ENCODE data around the gene ERCC1.
"Not testable (repeated sequence)": the region's sequence is repeated elsewhere in the genome, so short reads cannot be mapped to it uniquely, and the experiment has no call there.

The ERCC1 gene

DNA sequence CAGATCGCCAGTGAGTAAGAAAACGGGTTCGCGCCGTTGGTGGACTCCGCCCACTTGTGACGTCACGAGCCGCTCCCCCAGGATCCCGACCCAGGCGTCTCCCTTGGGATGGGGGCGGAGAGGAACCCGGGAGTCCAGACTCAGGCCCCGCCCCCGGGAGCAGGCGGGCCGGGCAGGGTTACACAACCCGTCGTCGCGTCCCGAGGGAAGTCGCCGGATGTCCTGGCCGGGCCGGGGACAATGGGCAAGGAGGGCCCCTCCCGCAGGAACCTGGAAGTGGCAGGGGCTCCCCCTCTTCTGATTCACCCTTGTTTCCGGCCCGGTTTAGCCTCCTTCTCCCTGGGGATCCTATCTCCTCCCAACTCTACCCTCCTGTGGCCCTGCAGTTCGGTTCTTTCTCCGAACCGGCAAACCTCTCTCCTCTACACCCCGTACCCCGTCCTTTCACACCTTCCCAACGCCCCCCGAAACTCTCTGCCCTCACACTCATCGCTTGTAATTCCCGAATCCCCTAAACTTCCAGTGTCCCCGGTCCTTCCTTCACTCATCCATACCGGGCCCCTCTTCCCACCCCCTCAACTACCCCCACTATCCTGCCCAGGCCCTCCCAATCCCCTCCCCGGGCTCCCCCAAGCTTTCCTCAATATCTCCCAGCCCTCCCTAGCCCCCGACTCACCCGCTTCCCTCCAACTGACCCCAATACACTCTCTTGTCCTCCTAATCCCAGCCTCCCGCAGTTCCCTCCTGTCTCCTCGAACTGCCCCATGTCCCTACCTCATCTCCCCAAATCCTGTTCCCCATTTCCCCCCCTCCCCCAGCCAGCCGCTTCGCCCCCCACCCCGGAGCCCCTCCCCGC lies 20.0 kb upstream of the ERCC1 start:
- no peaks in the 10 kb centered on the region for H3K9me3 ChIP-seq (ENCODE audit: control insufficient read depth, low read length)
- H3K4me1 ChIP-seq (ENCODE audit: control insufficient read depth, insufficient read depth, low read length, poor library complexity, severe bottlenecking) = peaks cover 22% of the 10 kb centered on the region
- H3K27ac ChIP-seq (ENCODE audit: low read depth, low read length, severe bottlenecking) = peak overlapping the region; percentile 99
- H3K4me3 ChIP-seq (ENCODE audit: extremely low read depth, insufficient read depth, low read length, poor library complexity, severe bottlenecking) = peak overlapping the region; percentile 47
- 0% methylated on average over 38 to 39 of the region's 49 CpGs for WGBS, 2 experiments (ENCODE audit: insufficient coverage in 2 of 2)
- H3K36me3 ChIP-seq (ENCODE audit: control insufficient read depth, insufficient read depth, low read length) = no peaks in the 10 kb centered on the region

GRCh38 chr19:45442778-45443461 lies 19.2 kb upstream of the ERCC1 start:
- peak overlapping the region; percentile 47 for H3K4me3 ChIP-seq (ENCODE audit: extremely low read depth, insufficient read depth, low read length, poor library complexity, severe bottlenecking)
- peaks cover 22% of the 10 kb centered on the region for H3K4me1 ChIP-seq (ENCODE audit: control insufficient read depth, insufficient read depth, low read length, poor library complexity, severe bottlenecking)
- no peaks in the 10 kb centered on the region for H3K9me3 ChIP-seq (ENCODE audit: control insufficient read depth, low read length)
- H3K27ac ChIP-seq (ENCODE audit: low read depth, low read length, severe bottlenecking) = peak overlapping the region; percentile 99
- no peaks in the 10 kb centered on the region for H3K36me3 ChIP-seq (ENCODE audit: control insufficient read depth, insufficient read depth, low read length)
- 19 to 47% methylated on average over 8 to 14 of the region's 15 CpGs for WGBS, 2 experiments (ENCODE audit: insufficient coverage in 2 of 2)

GRCh38 chr19:45442408-45442777 lies 18.7 kb upstream of the ERCC1 start:
- peaks cover 22% of the 10 kb centered on the region for H3K4me1 ChIP-seq (ENCODE audit: control insufficient read depth, insufficient read depth, low read length, poor library complexity, severe bottlenecking)
- H3K27ac ChIP-seq (ENCODE audit: low read depth, low read length, severe bottlenecking) = peak overlapping the region; percentile 99
- H3K9me3 ChIP-seq (ENCODE audit: control insufficient read depth, low read length) = no peaks in the 10 kb centered on the region
- no peaks in the 10 kb centered on the region for H3K36me3 ChIP-seq (ENCODE audit: control insufficient read depth, insufficient read depth, low read length)
- H3K4me3 ChIP-seq (ENCODE audit: extremely low read depth, insufficient read depth, low read length, poor library complexity, severe bottlenecking) = no peak overlapping the region
- WGBS, 2 experiments (ENCODE audit: insufficient coverage in 2 of 2) = 83 to 92% methylated on average over 1 to 2 of the region's 2 CpGs

DNA sequence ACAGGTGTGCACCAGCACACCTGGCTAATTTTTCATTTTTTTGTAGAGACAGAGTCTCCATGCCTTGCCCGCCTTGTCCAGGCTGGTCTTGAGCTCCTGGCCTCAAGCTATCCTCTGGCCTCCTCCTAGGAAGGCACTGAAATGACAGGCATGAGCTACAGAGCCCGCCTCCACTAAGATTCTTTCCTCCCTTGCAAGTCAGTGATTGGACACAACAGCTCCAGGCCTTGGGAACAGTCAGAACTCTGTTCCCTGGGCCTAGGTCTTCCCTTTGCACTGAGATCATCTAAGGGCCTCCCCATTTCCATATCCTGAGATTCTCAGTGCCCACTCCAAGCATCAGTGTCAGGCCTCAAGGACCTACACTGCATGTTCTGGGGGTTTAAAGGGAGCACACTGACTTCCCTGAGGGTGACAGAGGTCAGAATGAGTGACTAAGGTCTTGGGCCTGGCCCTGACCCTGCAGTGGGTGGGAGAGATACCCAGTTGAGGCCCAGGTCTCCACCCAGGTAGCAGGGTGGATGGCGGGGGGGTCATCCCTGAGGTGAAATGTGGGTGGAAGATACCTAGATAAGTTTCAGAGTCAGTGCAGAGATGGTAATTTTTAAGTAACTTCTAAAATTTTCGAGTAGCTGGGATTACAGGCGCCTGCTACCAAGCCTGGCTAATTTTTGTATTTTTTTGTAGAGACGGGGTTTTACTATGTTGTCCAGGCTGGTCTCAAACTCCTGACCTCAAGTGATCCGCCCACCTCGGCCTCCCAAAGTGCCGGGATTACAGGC lies 17.3 kb upstream of the ERCC1 start:
- peaks cover 22% of the 10 kb centered on the region for H3K4me1 ChIP-seq (ENCODE audit: control insufficient read depth, insufficient read depth, low read length, poor library complexity, severe bottlenecking)
- peak overlapping the region; percentile 64 for H3K27ac ChIP-seq (ENCODE audit: low read depth, low read length, severe bottlenecking)
- H3K9me3 ChIP-seq (ENCODE audit: control insufficient read depth, low read length) = no peaks in the 10 kb centered on the region
- no peak overlapping the region for H3K4me3 ChIP-seq (ENCODE audit: extremely low read depth, insufficient read depth, low read length, poor library complexity, severe bottlenecking)
- no peaks in the 10 kb centered on the region for H3K36me3 ChIP-seq (ENCODE audit: control insufficient read depth, insufficient read depth, low read length)
- 85 to 97% methylated on average over 4 to 9 of the region's 9 CpGs for WGBS, 2 experiments (ENCODE audit: insufficient coverage in 2 of 2)

DNA sequence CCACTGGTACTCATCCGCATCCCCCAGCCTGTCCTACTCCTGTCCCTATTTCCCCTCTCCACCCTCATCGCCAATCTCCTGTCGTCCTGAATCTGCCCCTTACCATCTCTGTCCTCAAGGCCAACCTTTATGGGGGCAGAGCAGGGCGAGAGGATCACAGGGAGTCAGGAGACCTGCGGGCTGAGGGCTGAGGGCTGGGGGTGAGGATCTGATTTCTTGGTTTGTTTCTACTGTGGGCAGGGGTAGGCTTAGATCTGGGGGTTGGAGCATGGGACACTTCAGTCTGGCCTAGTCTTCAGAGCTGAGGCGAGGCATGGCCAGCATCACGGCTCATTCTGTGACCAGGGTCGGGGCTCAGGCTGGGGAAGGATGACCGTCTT lies 16.5 kb upstream of the ERCC1 start:
- H3K36me3 ChIP-seq (ENCODE audit: control insufficient read depth, insufficient read depth, low read length) = no peaks in the 10 kb centered on the region
- H3K4me3 ChIP-seq (ENCODE audit: extremely low read depth, insufficient read depth, low read length, poor library complexity, severe bottlenecking) = peak overlapping the region; percentile 56
- H3K9me3 ChIP-seq (ENCODE audit: control insufficient read depth, low read length) = no peaks in the 10 kb centered on the region
- H3K4me1 ChIP-seq (ENCODE audit: control insufficient read depth, insufficient read depth, low read length, poor library complexity, severe bottlenecking) = peaks cover 22% of the 10 kb centered on the region
- WGBS, 2 experiments (ENCODE audit: insufficient coverage in 2 of 2) = 65 to 69% methylated on average over 6 to 7 of the region's 9 CpGs
- H3K27ac ChIP-seq (ENCODE audit: low read depth, low read length, severe bottlenecking) = peak overlapping the region; percentile 86

DNA sequence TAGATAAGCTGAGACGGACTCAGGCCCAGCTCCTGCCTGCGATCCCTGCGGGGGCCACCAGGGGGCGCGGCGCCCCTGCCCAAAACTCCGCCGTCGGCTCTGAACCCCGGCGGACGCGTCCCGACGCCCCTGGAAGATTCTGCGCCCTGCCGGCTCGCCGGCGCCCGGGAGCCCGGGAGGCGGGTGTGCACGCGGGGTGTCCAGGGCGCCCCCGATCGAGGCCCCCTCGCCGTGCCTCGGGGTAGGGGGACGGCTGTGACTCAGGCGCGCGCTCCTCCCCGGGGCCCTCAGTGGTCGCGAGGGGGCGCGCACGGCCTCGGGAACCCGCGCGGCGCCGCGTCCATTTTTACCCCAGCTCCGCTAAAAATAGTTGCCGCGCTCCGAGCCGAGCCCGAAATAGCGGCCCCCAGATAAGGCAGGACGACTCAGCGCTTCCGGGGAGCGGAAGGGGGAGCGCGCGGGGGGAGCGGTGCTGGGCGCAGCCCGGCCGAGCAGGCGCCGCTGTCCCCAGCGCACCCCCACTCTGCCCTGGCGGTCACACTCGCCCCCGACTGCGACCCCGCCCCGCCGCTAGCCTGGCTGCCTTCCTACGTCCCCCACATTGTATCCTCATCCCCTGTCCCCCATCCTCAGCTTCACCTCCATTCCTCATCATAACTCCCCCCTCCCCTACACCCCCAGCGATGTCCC lies 16.0 kb upstream of the ERCC1 start:
- Histone ChIP-seq H3K9me3 (ENCODE audit: control insufficient read depth, low read length) (no peaks in the 10 kb centered on the region), H3K36me3 (ENCODE audit: control insufficient read depth, insufficient read depth, low read length) (no peaks in the 10 kb centered on the region), H3K4me1 (ENCODE audit: control insufficient read depth, insufficient read depth, low read length, poor library complexity, severe bottlenecking) (peaks cover 22% of the 10 kb centered on the region), H3K27ac (ENCODE audit: low read depth, low read length, severe bottlenecking) (peak overlapping the region; percentile 86), H3K4me3 (ENCODE audit: extremely low read depth, insufficient read depth, low read length, poor library complexity, severe bottlenecking) (peak overlapping the region; percentile 56)
- WGBS, 2 experiments (ENCODE audit: insufficient coverage in 2 of 2) = 0 to 1% methylated on average over 60 to 65 of the region's 78 CpGs

GRCh38 chr19:45439190-45439568 lies 15.5 kb upstream of the ERCC1 start:
- peak overlapping the region; percentile 56 for H3K4me3 ChIP-seq (ENCODE audit: extremely low read depth, insufficient read depth, low read length, poor library complexity, severe bottlenecking)
- H3K36me3 ChIP-seq (ENCODE audit: control insufficient read depth, insufficient read depth, low read length) = no peaks in the 10 kb centered on the region
- H3K9me3 ChIP-seq (ENCODE audit: control insufficient read depth, low read length) = no peaks in the 10 kb centered on the region
- no peak overlapping the region for H3K27ac ChIP-seq (ENCODE audit: low read depth, low read length, severe bottlenecking)
- H3K4me1 ChIP-seq (ENCODE audit: control insufficient read depth, insufficient read depth, low read length, poor library complexity, severe bottlenecking) = peaks cover 22% of the 10 kb centered on the region
- WGBS, 2 experiments (ENCODE audit: insufficient coverage in 2 of 2) = 92 to 97% methylated on average over 2 to 3 of the region's 10 CpGs

DNA sequence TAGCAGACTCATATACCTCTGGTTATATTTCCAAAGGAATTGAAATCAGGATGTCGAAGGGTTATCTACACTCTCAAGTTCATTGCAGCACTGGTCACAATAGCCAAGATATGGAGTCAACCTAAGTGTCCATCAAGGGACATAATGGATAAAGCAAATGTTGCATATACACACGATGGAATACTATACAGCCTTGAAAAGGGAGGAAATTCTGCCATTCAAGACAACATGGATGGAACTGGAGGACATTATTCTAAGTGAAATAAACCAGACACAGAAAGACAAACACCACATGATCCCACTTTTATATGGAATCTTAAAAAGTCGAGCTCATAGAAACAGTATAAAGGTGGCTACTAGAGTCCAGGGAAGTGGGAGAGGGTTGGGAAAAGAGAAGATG lies 13.6 kb upstream of the ERCC1 start:
- Histone ChIP-seq H3K9me3 (ENCODE audit: control insufficient read depth, low read length) (no peaks in the 10 kb centered on the region), H3K27ac (ENCODE audit: low read depth, low read length, severe bottlenecking) (no peak overlapping the region), H3K36me3 (ENCODE audit: control insufficient read depth, insufficient read depth, low read length) (no peaks in the 10 kb centered on the region), H3K4me3 (ENCODE audit: extremely low read depth, insufficient read depth, low read length, poor library complexity, severe bottlenecking) (no peak overlapping the region), H3K4me1 (ENCODE audit: control insufficient read depth, insufficient read depth, low read length, poor library complexity, severe bottlenecking) (peaks cover 14% of the 10 kb centered on the region)
- WGBS, 2 experiments (ENCODE audit: insufficient coverage in 2 of 2) = 90 to 100% methylated on average over 1 to 2 of the region's 3 CpGs

DNA sequence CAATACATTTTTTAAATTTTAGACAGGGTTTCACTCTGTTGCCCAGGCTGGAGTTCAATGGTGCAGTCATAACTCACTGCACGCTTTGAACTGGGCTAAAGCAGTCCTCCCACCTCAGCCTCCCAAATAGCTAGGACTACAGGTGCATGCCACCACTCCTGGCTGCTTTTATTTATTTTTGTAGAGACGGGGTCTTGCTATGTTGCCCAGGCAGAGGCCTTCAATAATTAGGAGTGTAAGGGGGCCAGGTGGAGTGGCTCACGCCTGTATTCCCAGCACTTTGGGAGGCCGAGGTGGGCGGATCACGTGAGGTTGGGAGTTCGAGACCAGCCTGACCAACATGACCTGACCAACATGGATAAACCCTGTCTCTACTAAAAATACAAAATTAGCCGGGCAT lies 8.8 kb upstream of the ERCC1 start:
- not testable (repeated sequence) for H3K27ac ChIP-seq (ENCODE audit: low read depth, low read length, severe bottlenecking); H3K9me3 ChIP-seq (ENCODE audit: control insufficient read depth, low read length); H3K4me1 ChIP-seq (ENCODE audit: control insufficient read depth, insufficient read depth, low read length, poor library complexity, severe bottlenecking); H3K4me3 ChIP-seq (ENCODE audit: extremely low read depth, insufficient read depth, low read length, poor library complexity, severe bottlenecking); H3K36me3 ChIP-seq (ENCODE audit: control insufficient read depth, insufficient read depth, low read length)
- WGBS, 2 experiments (ENCODE audit: insufficient coverage in 2 of 2) = 80 to 91% methylated on average over 5 to 6 of the region's 8 CpGs

DNA sequence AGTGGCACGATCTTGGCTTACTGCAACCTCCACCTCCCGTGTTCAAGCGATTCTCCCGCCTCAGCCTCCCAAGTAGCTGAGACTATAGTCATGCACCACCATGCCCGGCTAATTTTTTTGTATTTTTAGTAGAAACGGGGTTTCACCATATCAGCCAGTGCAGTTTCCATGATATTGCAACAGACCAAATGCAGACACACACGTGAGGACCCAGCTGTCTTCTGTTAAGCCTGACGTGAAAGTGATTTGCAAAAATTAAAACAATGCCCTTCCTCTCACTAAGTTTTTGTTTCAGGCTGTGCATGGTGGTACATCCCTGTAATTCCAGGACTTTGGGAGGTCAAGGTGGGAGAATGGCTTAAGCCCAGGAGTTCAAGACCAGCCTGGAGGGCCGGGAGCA lies 7.3 kb upstream of the ERCC1 start:
- not testable (repeated sequence) for H3K4me3 ChIP-seq (ENCODE audit: extremely low read depth, insufficient read depth, low read length, poor library complexity, severe bottlenecking); H3K9me3 ChIP-seq (ENCODE audit: control insufficient read depth, low read length); H3K27ac ChIP-seq (ENCODE audit: low read depth, low read length, severe bottlenecking); H3K4me1 ChIP-seq (ENCODE audit: control insufficient read depth, insufficient read depth, low read length, poor library complexity, severe bottlenecking); H3K36me3 ChIP-seq (ENCODE audit: control insufficient read depth, insufficient read depth, low read length)
- 88 to 91% methylated on average over 6 to 9 of the region's 9 CpGs for WGBS, 2 experiments (ENCODE audit: insufficient coverage in 2 of 2)
